GM19395 (cell line): ENCODE measurements around the gene POLR1D.
A peak's percentile ranks its signal among the peaks of the same experiment; 100 is the strongest.

Experiments
- ATAC-seq: cut with Tn5 transposase; IDR thresholded peaks from one replicate; pipeline ENCODE4 v1.9.1; 2021; ENCODE audit warnings: mild to moderate bottlenecking, moderate library complexity; ENCODE audit not compliant: unreplicated experiment

The POLR1D gene, protein sequence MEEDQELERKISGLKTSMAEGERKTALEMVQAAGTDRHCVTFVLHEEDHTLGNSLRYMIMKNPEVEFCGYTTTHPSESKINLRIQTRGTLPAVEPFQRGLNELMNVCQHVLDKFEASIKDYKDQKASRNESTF

DNA sequence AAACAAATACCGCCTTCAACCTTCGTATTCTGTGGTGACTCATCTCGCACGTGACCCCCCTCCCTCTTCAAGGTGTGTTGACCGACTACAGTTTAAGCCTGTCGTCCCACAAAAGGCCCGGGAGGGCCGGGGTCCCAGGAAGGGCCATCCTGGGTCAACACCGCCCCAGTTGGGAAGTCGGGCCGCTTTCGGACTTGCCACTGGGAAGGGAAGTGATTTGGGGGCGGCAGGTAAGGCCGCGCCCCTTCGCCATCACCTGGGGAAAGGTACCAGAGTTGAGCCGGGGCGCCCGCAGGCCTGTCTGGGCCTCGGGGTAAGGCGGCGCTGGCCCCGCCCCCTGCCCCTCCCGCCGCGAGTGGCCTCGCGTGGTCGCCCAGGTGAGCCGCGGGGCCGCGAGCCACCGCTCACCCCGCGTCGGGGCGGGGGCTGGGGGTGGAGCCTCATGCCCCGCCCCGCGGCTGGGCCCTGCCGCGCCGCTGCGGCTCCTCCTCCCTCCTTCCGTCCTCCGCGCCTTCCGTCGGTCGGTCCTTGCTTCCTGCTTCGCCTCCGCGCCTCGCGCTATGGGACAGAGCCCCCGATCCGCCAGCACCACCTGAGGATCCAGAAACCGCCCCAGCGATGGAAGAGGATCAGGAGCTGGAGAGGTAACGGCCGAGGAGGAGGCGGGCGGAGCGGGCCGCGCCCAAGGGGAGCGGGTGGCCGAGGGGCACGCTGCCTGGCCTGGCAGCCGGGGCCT lies at the start of gene POLR1D:
POLR1D (plus strand) TSS at position 527 of the 736 bp plus-strand sequence; CDS start at position 619, 92 bp downstream.
- peak; percentile 53 for ATAC-seq

DNA sequence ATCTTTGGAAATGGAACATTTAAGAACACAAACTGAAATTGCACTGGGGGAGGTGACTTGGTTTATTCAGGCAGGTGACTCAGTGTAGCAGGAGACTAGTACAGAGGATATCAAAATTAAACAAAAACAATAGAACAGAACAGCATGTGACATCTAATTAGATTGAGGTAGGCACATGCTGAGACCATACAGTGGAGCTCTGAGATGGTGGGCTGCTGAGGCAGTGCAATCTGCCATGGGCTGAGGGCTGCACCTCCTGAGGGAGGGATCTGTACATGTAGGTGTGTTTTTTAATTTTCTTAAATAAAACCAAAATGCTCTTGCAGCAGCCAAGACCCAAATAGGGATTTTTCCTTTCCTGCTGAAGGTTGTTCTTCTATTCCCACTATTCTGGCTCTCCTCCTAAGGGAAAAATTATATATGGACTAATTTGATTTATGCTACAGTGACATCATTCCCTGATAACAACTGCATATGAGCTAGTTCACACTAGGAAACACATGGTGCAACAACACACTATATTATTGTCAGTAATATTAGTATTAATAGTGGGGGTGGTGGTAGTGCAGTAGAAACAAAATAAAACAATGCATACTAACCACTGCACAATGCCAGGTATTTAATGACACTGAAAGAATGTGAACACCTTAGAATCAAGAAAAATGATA lies 49.3 kb upstream of the POLR1D start:
- no peak for ATAC-seq

DNA sequence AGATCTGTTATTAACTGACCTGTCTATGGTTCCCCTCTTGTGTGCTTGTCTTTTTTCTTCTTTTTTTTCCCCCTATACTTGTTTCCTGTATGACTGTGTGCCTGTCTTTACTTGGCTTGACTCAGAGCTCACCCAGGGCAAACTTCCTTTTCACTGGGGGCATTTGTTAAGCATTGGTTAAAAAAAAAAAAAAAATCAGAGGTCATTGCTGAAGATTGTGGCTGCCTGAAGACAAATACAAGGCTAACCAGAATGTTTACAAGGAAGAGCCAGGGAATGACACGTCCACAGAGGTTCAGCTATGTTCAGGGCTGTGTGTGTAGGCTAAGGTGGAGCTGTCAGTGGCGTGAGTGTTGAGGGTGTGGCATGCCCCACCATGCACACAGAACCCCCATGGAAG lies 48.4 kb upstream of the POLR1D start:
- no peak for ATAC-seq

DNA sequence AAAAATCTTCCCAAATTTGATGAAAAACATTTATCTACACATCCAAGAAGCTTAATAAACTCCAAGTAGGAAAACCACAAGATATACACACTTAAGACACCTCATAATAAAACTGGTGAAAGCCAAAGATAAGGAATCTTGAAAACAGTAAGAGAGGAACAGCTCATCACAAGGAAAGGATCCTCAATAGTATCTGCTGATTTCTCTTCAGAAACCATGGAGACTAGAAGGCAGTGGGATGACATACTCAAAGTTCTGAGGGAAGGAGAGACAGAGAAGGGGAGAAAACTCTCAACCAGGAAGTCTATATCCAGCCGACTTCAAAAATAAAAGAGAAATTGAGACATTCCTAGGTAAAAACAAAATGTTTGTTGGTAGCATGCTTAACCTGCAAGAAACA lies 47.0 kb upstream of the POLR1D start:
- ATAC-seq: no peak

DNA sequence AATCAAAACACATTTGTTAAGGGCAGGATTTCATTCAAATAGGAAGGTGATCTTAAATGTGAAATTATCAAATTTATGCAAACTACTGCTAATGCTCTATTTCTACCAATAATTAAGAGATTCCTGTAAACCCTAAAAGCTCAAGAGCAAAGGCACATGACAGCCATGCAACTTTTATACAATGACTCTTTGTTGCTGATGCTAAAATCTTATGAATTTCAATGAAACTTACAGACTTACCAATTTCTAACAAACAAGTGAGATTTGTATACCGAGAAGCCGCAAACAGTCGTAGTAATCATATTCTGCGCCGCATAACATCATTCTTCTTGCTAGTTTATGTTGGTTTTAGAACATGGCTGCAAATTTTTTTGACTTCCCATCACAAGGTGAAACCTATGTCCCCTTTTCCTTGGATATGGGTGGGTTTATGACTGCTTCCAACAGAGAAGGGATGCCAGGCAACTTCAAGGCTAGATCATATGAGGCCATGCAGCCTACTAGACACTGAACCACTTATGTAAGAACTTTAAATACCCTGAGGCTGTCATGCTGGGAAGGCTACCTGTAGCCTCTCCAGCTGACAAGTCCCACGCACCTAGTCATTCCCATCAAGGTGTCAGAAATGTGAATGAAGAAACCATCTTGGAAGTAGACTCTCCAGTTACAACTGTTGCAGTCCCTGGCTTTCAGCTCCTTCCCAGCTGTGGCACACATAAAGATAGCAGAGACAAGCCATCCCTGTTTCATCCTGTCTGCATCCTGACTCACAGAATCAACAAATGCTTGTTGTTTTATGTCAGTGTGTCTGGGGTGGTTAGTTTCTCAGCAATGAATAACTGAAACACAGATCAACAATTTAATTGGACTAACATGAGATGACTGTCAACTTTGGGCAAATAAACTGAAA lies 43.3 kb upstream of the POLR1D start:
- no peak for ATAC-seq

DNA sequence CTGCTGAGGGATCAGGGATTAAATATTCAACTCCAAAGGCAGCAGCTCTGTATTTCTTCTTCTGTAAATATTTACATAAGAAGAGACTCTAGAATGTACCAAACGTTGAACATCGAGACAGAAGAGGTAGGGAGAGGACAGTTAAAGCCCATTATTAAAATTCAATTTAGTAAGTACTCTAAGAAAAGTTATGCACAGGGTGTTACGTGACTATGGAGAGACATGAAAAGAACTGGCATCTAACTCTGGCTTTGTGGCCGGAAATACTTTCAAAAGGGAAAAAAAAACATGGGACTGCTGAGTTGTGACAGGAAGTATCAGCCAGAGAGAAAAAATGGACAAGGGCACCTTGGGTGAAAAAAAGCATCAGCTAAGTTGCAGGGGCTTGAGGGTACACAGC lies 38.0 kb upstream of the POLR1D start:
- ATAC-seq: no peak

DNA sequence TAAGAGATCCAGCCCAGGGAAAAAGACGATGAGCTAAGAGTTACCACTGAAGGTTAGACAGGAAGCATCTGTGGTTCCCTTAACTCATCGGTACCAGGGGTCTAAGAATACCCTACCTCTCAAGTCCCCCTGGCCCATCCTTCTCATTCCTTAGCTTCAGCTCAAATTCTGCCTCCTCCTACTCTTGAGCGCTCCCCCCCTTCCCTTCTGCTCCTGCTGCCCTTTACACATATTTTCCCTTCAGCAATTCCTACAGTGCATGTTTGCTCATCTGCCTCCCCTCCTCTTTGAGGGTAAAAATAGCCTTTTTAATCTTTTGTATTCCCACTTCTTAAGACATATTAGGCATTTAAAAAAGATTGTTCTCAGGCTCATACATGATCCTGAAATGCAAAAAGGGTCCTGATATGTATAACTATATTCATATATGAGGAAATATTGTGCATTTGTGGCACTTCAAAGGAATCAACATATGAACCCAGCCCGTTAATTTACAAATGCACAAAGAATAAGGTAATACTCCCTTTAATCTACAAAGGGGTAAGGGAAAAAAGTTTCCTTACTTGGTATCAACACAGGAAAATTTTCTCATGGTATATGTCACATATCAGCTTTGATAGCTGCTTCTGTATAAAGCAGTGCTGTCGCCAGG lies 34.5 kb upstream of the POLR1D start:
- ATAC-seq: no peak

DNA sequence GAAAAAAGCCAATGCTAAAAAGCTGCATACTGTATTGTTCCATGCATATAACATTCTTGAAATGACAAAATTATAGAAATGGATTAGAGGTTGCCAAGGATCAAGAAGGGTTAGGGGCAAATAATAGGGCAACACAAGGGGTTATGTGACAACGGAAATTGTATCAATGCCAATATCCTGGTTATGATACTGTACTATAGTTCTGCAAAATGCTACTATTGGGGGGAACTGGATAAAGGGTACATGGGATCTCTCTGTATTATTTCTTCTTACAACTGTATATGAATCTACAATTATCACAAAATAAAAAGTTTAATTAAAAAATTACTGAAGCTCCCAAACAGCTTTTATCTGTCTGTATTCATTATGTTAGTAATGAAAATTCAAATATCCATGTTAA lies 33.3 kb upstream of the POLR1D start:
- no peak for ATAC-seq

DNA sequence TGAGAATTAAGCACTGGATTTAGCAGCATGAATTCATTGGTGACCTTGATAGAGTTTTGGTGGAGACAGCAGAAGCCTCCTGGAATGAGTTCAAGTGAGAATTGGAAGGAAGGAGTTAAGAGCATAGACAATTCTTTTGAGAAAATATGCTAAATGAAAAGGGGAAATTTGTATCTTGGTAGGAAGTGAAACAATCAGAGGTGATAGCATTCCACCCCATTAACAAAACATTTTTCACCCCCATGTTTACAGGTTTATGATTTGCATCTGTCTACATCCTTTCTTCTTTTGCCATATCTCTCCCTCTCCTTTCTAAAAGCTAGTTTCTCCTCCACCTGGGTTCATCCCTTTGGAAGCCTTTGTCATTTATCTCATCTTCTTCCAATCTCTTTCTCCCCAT lies 28.8 kb upstream of the POLR1D start:
- no peak for ATAC-seq

DNA sequence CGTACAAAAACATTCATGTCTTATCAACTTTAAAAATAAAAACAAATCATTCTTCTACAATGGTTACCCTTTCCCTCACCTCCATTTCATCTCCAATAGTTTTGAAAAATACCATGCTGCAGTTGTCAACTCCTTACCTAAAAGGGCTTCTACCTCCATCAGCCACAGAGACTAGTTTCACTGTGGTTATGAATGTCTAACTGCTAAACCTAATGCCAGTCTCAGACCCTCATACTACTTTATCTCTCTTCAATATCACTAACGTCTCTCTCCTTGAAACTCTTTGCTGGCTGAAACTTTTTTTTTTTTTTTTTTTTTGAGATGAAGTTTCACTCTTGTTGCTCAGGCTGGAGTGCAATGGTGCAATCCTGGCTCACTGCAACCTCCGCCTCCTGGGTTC lies 28.4 kb upstream of the POLR1D start:
- peak; percentile 67 for ATAC-seq

DNA sequence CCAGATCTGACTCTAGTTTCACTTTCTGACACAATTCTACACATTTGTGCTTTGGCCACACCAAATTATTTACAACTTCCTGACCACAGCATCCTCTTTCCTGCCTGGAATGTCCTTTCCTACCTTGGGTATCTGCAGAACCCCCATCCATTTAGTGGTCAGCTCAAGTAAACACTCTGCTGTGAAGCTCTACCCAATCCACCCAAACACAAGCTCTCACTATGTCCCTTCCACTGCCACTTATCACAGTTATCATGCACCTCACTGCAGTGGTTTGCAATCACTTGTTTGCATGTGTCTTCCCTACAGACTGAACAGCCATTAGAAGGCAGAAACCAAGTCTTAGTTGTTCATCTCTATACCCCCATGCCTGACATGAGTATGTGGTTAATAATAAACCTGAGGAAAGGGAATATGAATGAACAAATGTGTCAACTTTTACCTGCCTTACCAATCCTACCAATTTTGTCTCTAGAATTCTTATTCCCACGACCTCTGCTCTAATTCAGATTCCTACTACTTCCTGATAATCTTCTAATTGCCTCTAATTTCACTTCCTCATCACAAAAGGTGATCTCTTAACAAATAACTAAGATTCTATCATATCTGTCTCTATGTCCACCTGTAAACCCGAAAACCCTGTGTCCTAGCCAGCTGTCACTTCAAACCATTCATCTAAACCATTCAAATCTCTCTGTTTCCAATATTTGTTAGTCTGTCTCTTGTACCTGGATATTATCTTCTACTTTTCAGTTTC lies 26.5 kb upstream of the POLR1D start:
- peak; percentile 65 for ATAC-seq

DNA sequence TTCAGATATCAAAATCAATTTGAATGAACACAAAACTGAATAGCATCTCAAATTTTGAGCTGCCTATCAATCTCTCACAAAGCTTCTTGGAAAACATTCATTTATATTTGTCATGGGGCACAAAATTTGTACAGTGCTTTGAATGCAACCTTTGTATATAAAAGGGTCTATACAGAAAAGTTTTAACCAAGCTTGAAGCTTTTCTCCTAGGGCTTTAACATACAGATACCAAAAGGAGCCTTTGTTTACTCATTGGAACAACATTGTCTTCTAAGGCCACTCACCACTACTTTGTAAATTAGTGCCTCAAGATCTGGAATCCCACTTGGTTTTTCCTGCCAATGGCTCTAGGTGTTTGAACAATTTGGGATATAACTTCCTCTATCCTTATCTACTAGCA lies 22.6 kb upstream of the POLR1D start:
- no peak for ATAC-seq

DNA sequence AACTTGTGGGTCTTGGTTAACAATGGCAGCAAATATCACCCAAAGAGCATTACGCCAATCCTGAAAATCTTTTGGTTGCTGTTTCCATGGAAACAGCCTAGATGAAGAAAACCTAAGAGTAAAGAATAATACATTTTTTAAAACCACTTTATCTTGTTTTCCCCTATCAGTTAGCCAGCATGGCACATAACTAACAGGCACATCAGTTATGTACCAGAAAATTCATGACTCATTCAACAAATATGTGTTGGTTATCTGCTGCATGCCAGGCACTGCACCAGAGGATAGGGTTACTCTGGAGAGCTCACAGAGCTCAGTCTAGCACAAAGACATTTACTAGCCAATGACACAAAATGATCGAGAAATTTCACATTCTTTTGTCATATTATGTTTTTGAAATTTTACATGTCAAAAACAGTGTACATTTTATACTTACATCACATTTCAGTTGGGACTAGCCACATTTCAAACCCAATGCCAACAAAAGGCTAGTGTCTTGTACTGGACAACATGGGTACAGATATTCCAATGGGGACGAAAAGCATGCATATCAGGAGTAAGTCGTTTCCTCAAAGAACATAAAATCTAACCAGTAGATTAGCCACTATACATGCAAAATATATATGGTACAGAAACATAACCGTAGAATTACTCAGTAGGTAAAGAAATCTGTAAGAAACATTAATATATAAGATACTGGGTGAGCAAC lies 21.7 kb upstream of the POLR1D start:
- no peak for ATAC-seq

DNA sequence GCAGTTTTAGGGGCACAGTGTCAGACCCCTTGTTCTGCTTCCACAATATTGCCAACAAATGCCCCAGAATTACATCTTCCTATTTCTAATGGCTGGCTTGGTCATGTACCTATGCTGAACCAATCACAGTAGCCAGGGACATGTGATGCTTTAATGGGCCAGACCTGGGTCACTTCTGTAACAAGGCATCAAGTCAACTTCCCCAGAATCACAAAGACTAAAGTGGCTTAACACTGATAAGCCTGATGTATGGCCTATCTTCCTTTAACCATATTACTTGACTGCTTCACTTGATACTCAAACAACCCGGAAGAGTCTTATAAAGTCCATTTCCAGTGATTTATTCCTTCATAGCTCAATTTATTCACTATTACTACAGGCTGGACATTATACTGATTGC lies 21.0 kb upstream of the POLR1D start:
- no peak for ATAC-seq

DNA sequence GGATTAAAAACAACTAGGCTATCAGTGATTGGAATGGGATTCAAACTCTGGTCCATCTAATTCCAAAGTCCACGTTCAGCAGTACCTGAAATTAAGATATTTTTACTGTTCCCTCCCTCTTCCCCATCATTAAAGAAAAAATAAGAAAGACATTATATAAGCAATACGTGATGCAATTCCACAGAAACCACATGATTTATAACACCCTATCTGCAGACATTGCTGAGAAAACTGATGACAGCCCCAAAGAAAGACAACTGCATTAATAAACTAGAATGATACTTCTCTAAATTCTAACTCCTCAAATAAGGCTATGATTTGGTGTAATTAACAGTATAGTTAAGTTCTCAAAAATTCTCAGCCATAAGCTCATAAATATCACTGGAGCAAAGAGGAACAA lies 20.5 kb upstream of the POLR1D start:
- ATAC-seq: no peak

DNA sequence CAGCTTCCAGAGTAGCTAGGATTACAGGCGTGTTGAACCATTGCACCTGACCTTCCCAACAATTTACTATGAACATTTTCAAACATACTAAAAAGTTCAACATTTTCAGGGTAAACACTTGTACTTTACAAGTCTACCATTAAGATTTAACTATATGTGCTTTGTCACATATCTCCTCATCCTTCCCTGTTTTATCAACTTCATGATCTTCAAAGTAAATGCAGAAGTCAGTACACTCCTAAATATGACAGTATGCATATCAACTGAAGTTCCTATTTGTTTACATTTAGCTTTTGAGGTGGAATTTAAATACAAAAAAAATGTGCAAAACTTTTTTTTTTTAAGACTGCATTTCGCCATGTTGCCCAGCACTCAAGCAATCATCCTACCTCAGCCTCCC lies 19.9 kb upstream of the POLR1D start:
- no peak for ATAC-seq

DNA sequence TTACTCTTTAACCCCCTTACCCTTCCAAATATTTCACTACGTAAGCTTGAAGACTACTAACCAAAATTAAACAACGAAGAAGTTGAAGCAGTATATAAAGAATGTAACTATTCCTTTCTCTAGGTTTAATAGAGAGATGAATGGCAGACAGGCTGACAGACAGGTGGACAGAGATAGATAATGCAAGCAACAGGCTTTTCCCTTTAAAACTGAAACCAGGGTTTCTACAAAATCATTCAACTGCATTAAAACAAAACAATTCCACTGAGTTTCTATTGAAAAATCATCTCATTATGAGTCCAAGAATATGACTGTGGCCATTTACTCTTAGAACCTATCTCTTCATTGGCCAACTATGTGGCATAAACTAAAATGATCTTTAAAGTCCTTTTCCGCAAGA lies 16.6 kb upstream of the POLR1D start:
- no peak for ATAC-seq

DNA sequence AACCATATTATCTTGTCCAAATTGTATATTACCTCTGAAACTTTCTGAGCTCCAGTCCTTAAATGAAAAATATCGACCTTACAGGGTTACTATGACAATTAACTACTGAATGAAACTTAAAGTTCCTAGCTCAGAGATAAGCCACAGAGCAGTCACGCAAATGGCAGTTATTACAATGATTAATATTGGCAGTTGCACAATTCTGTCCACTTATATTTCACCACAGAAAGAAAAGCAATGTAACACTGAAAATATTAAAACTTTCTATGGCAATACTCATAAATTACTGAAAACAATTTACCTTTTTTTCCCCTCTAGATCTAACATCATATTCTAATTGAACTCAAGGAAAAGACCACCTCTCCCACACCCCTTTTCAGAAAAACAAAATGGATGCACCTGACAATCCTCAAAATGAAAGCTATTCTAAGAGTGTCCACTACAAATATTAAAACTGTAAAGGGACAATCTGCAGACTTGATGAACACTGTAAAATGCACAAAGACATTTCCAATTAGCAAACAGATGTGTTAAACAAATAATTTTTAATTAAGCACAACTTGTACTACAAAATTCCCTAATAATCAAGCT lies 16.0 kb upstream of the POLR1D start:
- no peak for ATAC-seq

DNA sequence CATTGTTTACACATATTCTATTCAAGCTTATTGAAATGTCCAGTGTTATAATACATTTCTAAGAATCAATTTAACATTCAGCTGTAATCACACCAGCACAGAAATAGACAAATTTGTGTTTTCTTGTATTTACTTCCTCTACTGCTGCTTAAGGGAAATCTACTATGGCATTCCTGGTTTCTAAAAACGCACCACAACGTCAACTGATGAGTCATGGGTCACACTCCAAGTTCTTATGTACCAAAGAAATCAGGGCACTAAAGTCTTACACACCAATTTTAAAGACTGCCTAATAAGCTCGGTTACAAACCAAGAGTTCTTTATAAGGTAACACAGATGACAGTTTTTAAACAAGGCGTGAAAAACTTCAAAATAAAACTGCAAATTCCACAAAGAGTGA lies 14.6 kb upstream of the POLR1D start:
- no peak for ATAC-seq
